Bladder microvascular endothelial cell (primary cell): Measurements from ENCODE around the gene COL15A1. TPM values are rescaled to one million over a fixed set of nuclear protein-coding genes. Genes with fewer than 3 reads are reported as not detected.

ENCODE experiments used
- total RNA-seq: library from RNA; depleted of rRNA; stranded (reverse); fragments of >200 nt; gene quantifications from 2 replicates; pipeline ENCODE4 v1.2.3, GENCODE V29; 2014

The COL15A1 gene
- 18.3 and 28.2 TPM in 2 replicates for total RNA-seq

GRCh38 chr9:98943682-98944056 lies at the start of gene COL15A1:
TSS of gene COL15A1 (plus strand) at chr9:98943907. CDS start at chr9:98944062, 155 bp downstream.

GRCh38 chr9:99104459-99105151 lies 160.9 kb downstream of the COL15A1 start, which contains the start of gene TGFBR1:
TSS of gene TGFBR1 (plus strand) at chr9:99105113. CDS start at chr9:99105206, 93 bp downstream.

Other genes starting within 250 kb of the COL15A1 start
- 0.16 and 0.63 TPM in 2 replicates for gene GABBR2, start 235.0 kb upstream of the COL15A1 start, total RNA-seq
- gene ANKS6, start 147.4 kb upstream of the COL15A1 start, total RNA-seq = 6.8 and 11.1 TPM in 2 replicates
- 0.13 and 0.32 TPM in 2 replicates for gene GALNT12, start 136.2 kb upstream of the COL15A1 start, total RNA-seq
- gene TGFBR1, start 161.2 kb downstream of the COL15A1 start, total RNA-seq = 10.7 and 23.7 TPM in 2 replicates